HCT116 (cell line): Measurements from ENCODE around the gene PHF21A. TPM values are rescaled to one million over a fixed set of nuclear protein-coding genes. Genes with fewer than 3 reads are reported as not detected.

Experiments used
- ATAC-seq: fragments of 200-7000 bp; cut with Tn5 transposase; 2 replicates; pipeline ENCODE4 v1.9.1; 2020; ENCODE audit warnings: mild to moderate bottlenecking, moderate library complexity
- BruUV-seq: library from RNA; stranded (reverse); fragments of 400-500 nt; replicated peaks from 2 replicates; lab custom pipeline; 2021; lab: Mats Ljungman, UMichigan
- CTCF ChIA-PET: fragments of 300-600 bp; sonication (Branson Sonifier 250); formaldehyde crosslinking; loops from one replicate; lab custom pipeline; 2021; ENCODE audit warnings: antibody characterized with exemption; lab: Charles Lee
- POLR2A ChIA-PET: fragments of 300-600, 350-600 bp; sonication (Branson Sonifier 250); formaldehyde crosslinking; loops from one replicate; lab custom pipeline; 2021; ENCODE audit warnings: antibody characterized with exemption; lab: Charles Lee
- RAD21 ChIA-PET, 2 experiments: fragments of 300-600 bp; sonication (Branson Sonifier 250); formaldehyde crosslinking; loops; one replicate each; lab custom pipeline; 2023; ENCODE audit warnings: low total read pairs in 2 of 2; ENCODE audit not compliant: uncharacterized antibody in 2 of 2, unreplicated experiment in 2 of 2, low non-redundant PET in 1 of 2; lab: Charles Lee
- DNase-seq: peaks from one replicate; pipeline ENCODE4 v3.0.0-alpha.2; 2010; ENCODE audit warnings: low read depth, low spot score
- H2AFZ ChIP-seq: fragments of 200-600 bp; shearing (Covaris generic), sonication (generic); 2 replicates; pipeline ENCODE4 v1.6.1; 2017; ENCODE audit warnings: low read depth, mixed run types, mixed read lengths, antibody characterized with exemption, low read length; ENCODE audit not compliant: poor library complexity, severe bottlenecking
- H3K27ac ChIP-seq: 2 replicates; pipeline ENCODE4 v1.5.1; 2012; ENCODE audit warnings: low read depth, low read length
- H3K27me3 ChIP-seq: fragments of 200-600 bp; sonication (generic); 2 replicates; pipeline ENCODE4 v1.6.1; 2016; ENCODE audit warnings: mixed run types, low read length, mixed read lengths; ENCODE audit not compliant: insufficient read depth
- H3K36me3 ChIP-seq, 2 experiments: fragments of 200-500 bp in 1 of 2; fragments of 200-600 bp in 1 of 2; sonication (Bioruptor generic) in 1 of 2; sonication (generic) in 1 of 2; 2 replicates each; pipeline versions ENCODE4 v1.5.1 to v1.6.1; 2014 to 2016; ENCODE audit warnings: low read length in 2 of 2, inconsistent platforms in 1 of 2, mixed read lengths in 1 of 2, mixed run types in 1 of 2; ENCODE audit not compliant: insufficient read depth in 2 of 2, control insufficient read depth in 1 of 2
- H3K4me1 ChIP-seq, 2 experiments: fragments of 200-600 bp in 1 of 2; sonication (generic) in 1 of 2; 2 replicates each; pipeline versions ENCODE4 v1.5.1 to v1.6.1; 2012 to 2017; ENCODE audit warnings: low read length in 2 of 2, inconsistent platforms in 1 of 2, mild to moderate bottlenecking in 1 of 2, mixed read lengths in 1 of 2, mixed run types in 1 of 2, moderate library complexity in 1 of 2; ENCODE audit not compliant: insufficient read depth in 2 of 2, control insufficient read depth in 1 of 2
- H3K4me2 ChIP-seq: fragments of 200-600 bp; sonication (generic); 2 replicates; pipeline ENCODE4 v1.6.1; 2017; ENCODE audit warnings: mixed run types, low read length, mixed read lengths
- H3K4me3 ChIP-seq, 2 experiments: fragments of 200-600 bp in 1 of 2; sonication (generic) in 1 of 2; replicated peaks in 1 of 2; 2 replicates each; pipeline ENCODE4 v1.5.1; 2011 to 2016; ENCODE audit warnings: low read length in 2 of 2, control low read depth in 1 of 2, low read depth in 1 of 2, mild to moderate bottlenecking in 1 of 2, mixed read lengths in 1 of 2, mixed run types in 1 of 2
- H3K79me2 ChIP-seq: fragments of 200-600 bp; sonication (generic); 2 replicates; pipeline ENCODE4 v1.6.1; 2017; ENCODE audit warnings: mild to moderate bottlenecking, mixed run types, low read length, moderate library complexity, mixed read lengths; ENCODE audit not compliant: insufficient read depth
- H3K9ac ChIP-seq: fragments of 200-600 bp; sonication (generic); 2 replicates; pipeline ENCODE4 v1.6.1; 2016; ENCODE audit warnings: low read length, mixed read lengths
- H3K9me2 ChIP-seq: fragments of 200-600 bp; sonication (generic), shearing (Covaris generic); 2 replicates; pipeline ENCODE4 v1.6.1; 2017; ENCODE audit warnings: mixed run types, mild to moderate bottlenecking, moderate library complexity; ENCODE audit not compliant: insufficient read depth
- H3K9me3 ChIP-seq, 2 experiments: fragments of 200-500 bp in 1 of 2; fragments of 200-600 bp in 1 of 2; sonication (Bioruptor generic) in 1 of 2; sonication (generic) in 1 of 2; 2 replicates each; pipeline ENCODE4 v1.6.1; 2014 to 2017; ENCODE audit warnings: low read length in 2 of 2, mixed read lengths in 2 of 2, inconsistent platforms in 1 of 2, low read depth in 1 of 2, mild to moderate bottlenecking in 1 of 2, mixed run types in 1 of 2, moderate library complexity in 1 of 2; ENCODE audit not compliant: control insufficient read depth in 1 of 2, insufficient read depth in 1 of 2
- H4K20me1 ChIP-seq: fragments of 200-600 bp; sonication (generic), shearing (Covaris generic); 2 replicates; pipeline ENCODE4 v1.6.1; 2017; ENCODE audit warnings: mixed run types, mild to moderate bottlenecking, moderate library complexity; ENCODE audit not compliant: insufficient read depth
- ELF1 ChIP-seq: IDR thresholded peaks from 2 replicates; pipeline ENCODE4 v1.6.1; 2012; ENCODE audit warnings: low read depth, borderline replicate concordance
- POLR2A ChIP-seq: IDR thresholded peaks from 2 replicates; pipeline ENCODE4 v1.7.0; 2011; ENCODE audit warnings: borderline replicate concordance; ENCODE audit not compliant: insufficient read depth, insufficient read length; ENCODE audit errors: extremely low read depth
- REST ChIP-seq: IDR thresholded peaks from 2 replicates; pipeline ENCODE4 v1.6.1; 2012; ENCODE audit warnings: low read depth
- ZBTB33 ChIP-seq: IDR thresholded peaks from 2 replicates; pipeline ENCODE4 v1.6.1; 2011; ENCODE audit warnings: mild to moderate bottlenecking, low read length, moderate library complexity; ENCODE audit not compliant: insufficient replicate concordance; ENCODE audit errors: extremely low read depth
- intact Hi-C: fragments of 100-400 bp; cut with micrococcal nuclease; formaldehyde crosslinking; loops from 2 replicates; pipeline ENCODE4 v1.10.0; 2022
- total RNA-seq: library from RNA; stranded (reverse); gene quantifications from one replicate; pipeline ENCODE4 v1.2.1, GENCODE V29; 2021; ENCODE audit not compliant: unreplicated experiment

Gene PHF21A
- total RNA-seq, 1 experiment from 2014 or later: 27.0 TPM

- ATAC-seq (no peak), DNase-seq (no peak)
- intact Hi-C loops: no loop called here
- H3K4me3 ChIP-seq: no peak overlapping the region
- TF ChIP-seq ZBTB33 (no peak), POLR2A (no peak), ELF1 (no peak), REST (no peak)
- no peaks in the 10 kb centered on the region for H3K9me3 ChIP-seq
- no peaks in the 10 kb centered on the region for H3K27me3 ChIP-seq
- H3K4me1 ChIP-seq: 0 out of 4 replicates have a peak, but pooled peaks cover 0 to 4% of the 10 kb centered on the region in 2 experiments
- CTCF ChIA-PET: no interaction called here
- H4K20me1 ChIP-seq: no peaks in the 10 kb centered on the region
- H2AFZ ChIP-seq: no peak overlapping the region
- no peak overlapping the region for H3K4me2 ChIP-seq
- H3K9ac ChIP-seq: no peak overlapping the region
- H3K9me2 ChIP-seq: no peaks in the 10 kb centered on the region
- no TSS peak for BruUV-seq
- RAD21 ChIA-PET: no interaction called here
- no peak overlapping the region for H3K27ac ChIP-seq
- H3K36me3 ChIP-seq: no peaks in the 10 kb centered on the region
- POLR2A ChIA-PET: no interaction called here
- no peaks in the 10 kb centered on the region for H3K79me2 ChIP-seq
Observed at GRCh38 chr11:46071091-46071490, 50.2 kb downstream of the PHF21A start.
